Activated CD4-positive, alpha-beta T cell treated with anti-CD3 and anti-CD28 coated beads for 48 hours (primary cell): ENCODE measurements around the gene CXCR1.
"Not testable (repeated sequence)": the region's sequence is repeated elsewhere in the genome, so short reads cannot be mapped to it uniquely, and the experiment has no call there.

Experiments used
- DNase-seq: peaks from one replicate; pipeline ENCODE4 v3.0.0-alpha.2; 2020

CXCR1 gene

GRCh38 chr2:218155953-218156479, 10.7 kb downstream of the CXCR1 start:
- no peak for DNase-seq

DNA sequence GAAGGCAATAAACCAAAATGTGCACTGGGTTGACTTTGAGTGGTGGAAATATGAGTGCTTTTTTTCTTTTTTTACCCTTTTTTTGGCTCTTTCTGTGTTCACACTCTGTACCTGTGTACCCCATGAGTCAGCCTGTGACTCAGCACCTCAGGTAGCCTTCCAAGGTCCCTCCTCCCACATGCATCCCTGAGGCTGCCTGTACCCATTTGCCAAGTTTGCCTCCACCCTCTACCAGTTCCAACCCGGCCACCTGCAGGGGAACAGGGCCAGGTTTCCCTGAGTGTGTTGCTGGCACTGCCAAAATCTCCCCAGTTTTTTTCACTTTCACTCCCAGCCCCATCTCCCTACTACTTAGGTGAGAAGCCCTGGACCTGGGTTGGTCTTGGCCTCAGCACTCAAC, 14.0 kb downstream of the CXCR1 start:
- DNase-seq, result peak; percentile 4

DNA sequence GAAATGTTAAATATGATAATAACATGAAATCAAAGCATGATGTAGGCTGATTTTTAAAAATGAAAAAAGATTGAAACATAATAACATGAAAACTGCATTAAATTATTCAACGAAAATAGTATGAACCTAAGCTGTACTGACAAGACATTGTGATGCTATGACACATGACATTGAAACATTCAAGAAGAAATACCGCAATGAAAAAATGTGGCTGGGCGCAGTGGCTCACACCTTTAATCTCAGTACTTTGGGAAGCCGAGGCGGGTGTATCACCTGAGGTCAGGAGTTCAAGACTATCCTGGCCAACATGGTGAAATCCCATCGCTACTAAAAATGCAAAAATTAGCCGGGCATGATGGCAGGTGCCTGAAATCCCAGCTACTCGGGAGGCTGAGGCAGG, 14.6 kb downstream of the CXCR1 start:
- DNase-seq, result no peak

- no peak for DNase-seq
Observed at GRCh38 chr2:218149848-218150440, 16.8 kb downstream of the CXCR1 start.

DNA sequence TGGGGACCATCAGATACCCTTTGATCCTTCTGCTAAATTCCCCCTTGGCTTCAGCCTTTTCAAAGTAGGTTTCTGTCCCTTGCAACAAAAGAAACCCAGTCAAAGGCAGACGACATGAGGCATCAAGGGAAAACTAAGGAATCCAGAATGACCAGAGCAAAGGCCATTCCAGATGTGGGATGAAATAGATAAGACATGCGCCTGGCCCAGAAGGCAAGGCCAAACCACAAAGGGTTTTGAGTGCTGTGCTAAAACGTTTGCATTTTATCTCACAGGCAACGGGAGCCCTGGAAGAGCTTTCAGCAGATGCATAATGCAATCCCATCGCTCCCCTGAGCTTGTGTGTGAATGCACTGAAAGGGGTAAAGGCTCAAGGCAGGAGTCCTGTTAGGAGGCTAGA, 17.7 kb downstream of the CXCR1 start:
- DNase-seq, result no peak

GRCh38 chr2:218146056-218146455, 20.7 kb downstream of the CXCR1 start:
- DNase-seq, result no peak

DNA sequence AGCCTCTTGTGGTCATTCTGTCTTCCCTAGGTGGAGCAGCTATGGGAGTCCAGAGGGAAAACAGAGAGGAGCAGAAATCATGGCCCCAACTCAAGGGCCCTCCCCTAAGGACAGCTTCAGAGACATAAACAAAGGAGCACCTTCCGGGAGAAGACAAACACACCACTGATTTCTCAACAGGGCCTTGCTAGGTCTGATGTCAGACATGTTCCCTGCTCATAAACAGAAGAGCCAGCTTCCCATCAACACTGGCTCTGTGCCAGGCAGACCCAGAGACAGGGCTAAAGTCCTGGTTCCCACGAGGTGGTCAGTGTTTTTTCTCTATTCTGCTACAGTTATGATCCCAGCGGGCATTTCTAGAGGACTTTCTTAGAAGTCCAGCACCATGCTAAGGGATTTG, 21.6 kb downstream of the CXCR1 start:
- DNase-seq, result no peak

- DNase-seq, result no peak
Observed at GRCh38 chr2:218138047-218138446, 28.7 kb downstream of the CXCR1 start.

DNA sequence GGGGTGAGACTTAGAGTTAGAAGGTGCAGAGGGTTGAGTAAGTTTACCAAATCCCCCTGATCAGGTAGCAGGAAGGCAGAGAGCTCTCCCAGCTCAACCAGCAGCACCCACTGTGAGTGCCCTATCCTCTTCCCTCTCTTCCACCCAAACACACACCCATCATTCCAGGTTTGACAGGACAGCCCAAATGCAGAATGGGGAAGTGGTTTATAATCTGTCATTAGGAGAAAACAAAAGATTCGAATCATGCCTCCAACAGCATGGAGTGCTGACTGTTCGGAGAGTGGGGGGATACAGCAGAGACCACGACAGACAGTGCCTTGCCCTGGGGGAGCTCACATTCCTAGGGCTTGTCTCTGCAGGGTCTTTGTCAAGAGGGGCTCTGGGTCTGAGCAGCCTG, 29.2 kb downstream of the CXCR1 start:
- DNase-seq, result no peak

GRCh38 chr2:218130822-218131221, 35.9 kb downstream of the CXCR1 start:
- no peak for DNase-seq

GRCh38 chr2:218130377-218130776, 36.4 kb downstream of the CXCR1 start:
- no peak for DNase-seq

GRCh38 chr2:218129458-218130135, 37.2 kb downstream of the CXCR1 start:
- no peak for DNase-seq

DNA sequence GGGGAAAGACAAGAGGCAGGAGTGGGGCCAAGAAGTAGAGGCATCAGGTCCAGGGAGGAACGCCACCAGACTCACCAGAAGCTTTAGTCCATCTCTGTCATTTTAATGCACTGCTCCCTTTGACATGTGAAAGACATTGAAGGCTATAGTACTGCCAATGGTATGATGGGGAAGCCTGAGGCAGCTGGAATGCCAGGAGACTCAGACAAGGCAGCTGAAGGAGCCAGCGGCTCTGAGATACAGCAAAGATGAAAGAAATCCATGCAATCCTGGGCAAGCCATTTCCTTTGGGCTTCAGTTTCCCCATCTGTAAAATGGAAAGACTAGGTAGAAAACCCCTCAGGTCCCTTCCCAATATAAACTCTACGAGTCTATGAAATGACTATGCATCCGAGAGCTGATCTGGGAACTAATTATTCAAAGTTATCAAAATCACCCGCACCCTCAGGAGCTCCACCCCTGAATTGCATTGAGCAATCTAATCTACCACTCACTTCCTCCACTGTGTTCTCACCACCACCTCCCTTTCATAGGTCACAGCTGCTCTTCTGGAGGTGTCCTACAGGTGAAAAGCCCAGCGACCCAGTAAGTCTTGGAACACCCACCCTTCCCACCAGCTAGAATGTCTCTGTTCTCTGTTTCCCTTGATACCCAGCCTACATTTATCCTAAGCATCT, 37.8 kb downstream of the CXCR1 start:
- DNase-seq, result no peak

GRCh38 chr2:218127929-218128455, 38.8 kb downstream of the CXCR1 start:
- no peak for DNase-seq

GRCh38 chr2:218125626-218126080, 41.1 kb downstream of the CXCR1 start, which contains the start of gene CXCR2:
Gene CXCR2, plus strand, starts transcription at chr2:218126028. Its CDS starts 8,774 bp downstream, at chr2:218134802.
- no peak for DNase-seq

DNA sequence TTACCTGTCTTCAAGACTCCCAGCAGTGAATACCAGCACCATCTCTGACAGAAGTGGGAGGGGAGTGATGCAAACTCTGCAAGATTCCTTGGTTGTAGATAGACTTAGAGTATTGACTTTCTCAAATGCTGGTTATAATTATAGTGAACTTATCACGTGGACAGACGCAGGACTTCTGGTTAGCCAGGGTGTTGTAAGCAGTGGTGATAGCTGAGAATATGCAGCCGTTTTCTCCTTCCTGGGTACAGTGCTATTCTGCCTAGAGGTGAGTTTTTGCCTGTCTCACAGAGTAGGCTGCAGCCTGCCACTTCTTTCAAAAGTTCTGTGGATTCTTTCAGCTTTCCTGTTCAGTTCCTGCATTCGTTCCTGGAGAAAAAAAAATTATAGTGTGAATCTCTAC, 41.7 kb downstream of the CXCR1 start:
- DNase-seq, result no peak

- no peak for DNase-seq
Observed at GRCh38 chr2:218123986-218124385, 42.8 kb downstream of the CXCR1 start.

GRCh38 chr2:218122286-218122685, 44.5 kb downstream of the CXCR1 start:
- DNase-seq, result not testable (repeated sequence)

GRCh38 chr2:218121789-218122188, 45.0 kb downstream of the CXCR1 start:
- DNase-seq, result not testable (repeated sequence)
